Fibroblast of mammary gland (primary cell): ENCODE measurements around the gene DUSP18.
A peak's percentile ranks its signal among the peaks of the same experiment; 100 is the strongest.
"Not testable (repeated sequence)": the region's sequence is repeated elsewhere in the genome, so short reads cannot be mapped to it uniquely, and the experiment has no call there.

Experiments used
- DNase-seq: peaks from one replicate; pipeline ENCODE4 v3.0.0-alpha.2; 2010; ENCODE audit warnings: low read depth
- H3K4me3 ChIP-seq: 2 replicates; pipeline ENCODE4 v1.5.1; 2011; ENCODE audit warnings: low read depth, mild to moderate bottlenecking, low read length, moderate library complexity; ENCODE audit not compliant: control insufficient read depth
- CTCF ChIP-seq: conservative IDR thresholded peaks from 2 replicates; pipeline ENCODE4 v1.5.1; 2011; ENCODE audit warnings: low read depth, low read length, inconsistent platforms; ENCODE audit not compliant: control insufficient read depth, insufficient read depth

Gene DUSP18

GRCh38 chr22:30667494-30668385, at the start of gene DUSP18:
Gene DUSP18 (minus strand): TSS chr22:30667875. CDS start chr22:30664003, 3,872 bp downstream.
- no peak for TF ChIP-seq CTCF
- DNase-seq, result peak; percentile 85
- H3K4me3 ChIP-seq, result peak within 1 kb of the TSS; percentile 85

- no peak for DNase-seq
- no peak for TF ChIP-seq CTCF
- H3K4me3 ChIP-seq, result no peak overlapping the region
Measured at GRCh38 chr22:30714062-30714461, 46.4 kb upstream of the DUSP18 start.

GRCh38 chr22:30712094-30712493, 44.4 kb upstream of the DUSP18 start:
- no peak overlapping the region for H3K4me3 ChIP-seq
- DNase-seq, result no peak
- no peak for TF ChIP-seq CTCF

GRCh38 chr22:30709980-30710379, 42.3 kb upstream of the DUSP18 start:
- H3K4me3 ChIP-seq, result not testable (repeated sequence)
- peak; percentile 21 for DNase-seq

- no peak for TF ChIP-seq CTCF
- peak; percentile 84 for DNase-seq
- no peak overlapping the region for H3K4me3 ChIP-seq
Measured at GRCh38 chr22:30705710-30706651, 38.3 kb upstream of the DUSP18 start.

GRCh38 chr22:30704978-30705377, 37.3 kb upstream of the DUSP18 start:
- H3K4me3 ChIP-seq, result no peak overlapping the region
- DNase-seq, result no peak
- TF ChIP-seq CTCF, result no peak

- no peak for TF ChIP-seq CTCF
- no peak for DNase-seq
Measured at GRCh38 chr22:30702856-30703255, 35.2 kb upstream of the DUSP18 start.

More at GRCh38 chr22:30702856-30703255, 35.2 kb upstream of the DUSP18 start:
- no peak overlapping the region for H3K4me3 ChIP-seq
